IMR-90 (cell line): ENCODE results near the gene FAM221A.

ENCODE experiments used
- CHD1 ChIP-seq: IDR thresholded peaks from 2 replicates; pipeline ENCODE4 v1.6.1; 2012; ENCODE audit warnings: low read depth, low read length, improper control_type of control experiment
- CTCF ChIP-seq: conservative IDR thresholded peaks from 2 replicates; pipeline ENCODE4 v1.5.1; 2012; ENCODE audit warnings: mild to moderate bottlenecking, low read depth, low read length, improper control_type of control experiment
- NFE2L2 ChIP-seq: fragments of 150-350 bp; IDR thresholded peaks from 2 replicates; pipeline ENCODE4 v1.6.1; 2016; ENCODE audit warnings: low read depth, mild to moderate bottlenecking, low read length
- POLR2A ChIP-seq: IDR thresholded peaks from 2 replicates; pipeline ENCODE4 v1.6.1; 2012; ENCODE audit warnings: mild to moderate bottlenecking, low read depth, low read length
- RAD21 ChIP-seq: IDR thresholded peaks from 2 replicates; pipeline ENCODE4 v1.6.1; 2012; ENCODE audit warnings: low read length, improper control_type of control experiment
- RCOR1 ChIP-seq: IDR thresholded peaks from 2 replicates; pipeline ENCODE4 v1.6.1; 2012; ENCODE audit warnings: mild to moderate bottlenecking, low read length, improper control_type of control experiment; ENCODE audit not compliant: insufficient replicate concordance
- RFX5 ChIP-seq: IDR thresholded peaks from 2 replicates; pipeline ENCODE4 v1.8.0; 2012; ENCODE audit warnings: low read depth, mild to moderate bottlenecking, low read length, moderate library complexity

GRCh38 chr7:23715099-23715498, 35.1 kb downstream of the FAM221A start:
- TF ChIP-seq NFE2L2 (no peak), POLR2A (no peak), CHD1 (no peak), CTCF (no peak), RAD21 (no peak), RFX5 (no peak), RCOR1 (no peak)
